NCI-H146 treated with DMSO at 0.1 percent for 48 hours (cell line): Measurements from ENCODE around the gene CPA5.
"Not testable (repeated sequence)": the region's sequence is repeated elsewhere in the genome, so short reads cannot be mapped to it uniquely, and the experiment has no call there.

Experiments used
- DNase-seq: peaks from one replicate; lab custom pipeline; 2025; ENCODE audit not compliant: unreplicated experiment; lab: John Stamatoyannopoulos, UW

The CPA5 gene, protein sequence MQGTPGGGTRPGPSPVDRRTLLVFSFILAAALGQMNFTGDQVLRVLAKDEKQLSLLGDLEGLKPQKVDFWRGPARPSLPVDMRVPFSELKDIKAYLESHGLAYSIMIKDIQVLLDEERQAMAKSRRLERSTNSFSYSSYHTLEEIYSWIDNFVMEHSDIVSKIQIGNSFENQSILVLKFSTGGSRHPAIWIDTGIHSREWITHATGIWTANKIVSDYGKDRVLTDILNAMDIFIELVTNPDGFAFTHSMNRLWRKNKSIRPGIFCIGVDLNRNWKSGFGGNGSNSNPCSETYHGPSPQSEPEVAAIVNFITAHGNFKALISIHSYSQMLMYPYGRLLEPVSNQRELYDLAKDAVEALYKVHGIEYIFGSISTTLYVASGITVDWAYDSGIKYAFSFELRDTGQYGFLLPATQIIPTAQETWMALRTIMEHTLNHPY

DNA sequence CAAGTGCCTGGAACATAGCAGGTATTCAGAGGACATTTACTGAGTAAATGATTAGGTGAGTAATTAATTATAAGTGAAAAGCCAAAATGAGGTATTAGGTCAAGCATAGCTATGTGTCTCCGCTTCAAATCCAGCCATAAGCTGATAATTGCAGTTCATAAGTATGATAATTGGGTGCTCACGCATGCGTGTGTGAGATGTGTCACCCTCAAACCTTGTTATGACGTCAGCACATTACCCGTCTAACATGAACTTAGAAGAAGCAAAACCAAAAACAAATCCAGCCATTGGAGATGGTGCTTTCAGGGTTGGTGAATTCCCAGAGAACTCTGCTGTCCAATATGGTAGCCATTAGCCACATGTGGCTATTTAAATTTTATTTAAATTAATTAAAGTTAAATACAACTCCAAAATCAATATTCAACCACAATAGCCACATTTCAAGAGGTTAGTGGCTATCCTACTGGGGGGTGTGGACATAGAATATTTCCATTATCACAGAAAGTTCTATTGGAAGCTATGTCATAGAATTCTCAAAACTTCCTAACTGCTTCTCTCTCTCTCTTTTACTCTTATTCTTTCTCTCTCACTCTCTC, at the start of gene CPA5:
Gene CPA5 (plus strand): TSS at position 546 of the 596 bp plus-strand sequence. CDS start 1,670 bp downstream, outside the sequence.
- DNase-seq: no peak

DNA sequence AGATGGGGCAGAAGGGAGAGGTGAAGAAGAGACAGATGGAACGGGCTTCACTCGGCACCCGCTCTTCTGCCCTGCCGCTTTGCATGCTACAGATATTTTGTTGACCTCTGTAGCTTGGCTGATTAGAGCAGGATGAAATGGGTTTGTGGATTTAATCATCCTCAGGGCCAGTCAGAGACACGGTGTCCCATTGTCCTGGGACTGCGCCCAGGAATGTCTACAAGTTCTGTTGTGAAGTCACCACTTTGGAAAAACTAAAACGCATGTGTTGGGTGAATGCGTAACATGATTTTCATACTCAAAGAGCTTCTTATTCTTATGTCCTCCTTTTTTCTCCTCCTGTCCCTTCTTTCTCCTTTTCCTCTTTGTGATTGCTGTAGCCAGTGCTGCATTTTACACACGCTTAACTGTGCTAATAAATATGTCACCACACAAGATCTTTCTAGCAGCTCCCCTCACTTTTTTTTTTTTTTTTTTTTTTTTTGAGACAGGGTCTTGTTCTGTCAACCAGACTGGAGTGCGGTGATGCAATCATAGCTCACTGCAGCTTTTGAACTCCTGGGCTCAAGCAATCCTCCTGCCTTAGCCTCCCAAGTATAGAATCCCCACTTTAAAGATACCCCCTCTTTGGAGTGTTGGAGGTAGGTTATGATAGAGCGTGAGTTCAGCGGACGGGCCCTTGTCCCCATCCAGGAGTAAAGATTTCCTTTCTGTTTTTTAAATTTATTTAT, 48.2 kb upstream of the CPA5 start:
- DNase-seq: no peak

DNA sequence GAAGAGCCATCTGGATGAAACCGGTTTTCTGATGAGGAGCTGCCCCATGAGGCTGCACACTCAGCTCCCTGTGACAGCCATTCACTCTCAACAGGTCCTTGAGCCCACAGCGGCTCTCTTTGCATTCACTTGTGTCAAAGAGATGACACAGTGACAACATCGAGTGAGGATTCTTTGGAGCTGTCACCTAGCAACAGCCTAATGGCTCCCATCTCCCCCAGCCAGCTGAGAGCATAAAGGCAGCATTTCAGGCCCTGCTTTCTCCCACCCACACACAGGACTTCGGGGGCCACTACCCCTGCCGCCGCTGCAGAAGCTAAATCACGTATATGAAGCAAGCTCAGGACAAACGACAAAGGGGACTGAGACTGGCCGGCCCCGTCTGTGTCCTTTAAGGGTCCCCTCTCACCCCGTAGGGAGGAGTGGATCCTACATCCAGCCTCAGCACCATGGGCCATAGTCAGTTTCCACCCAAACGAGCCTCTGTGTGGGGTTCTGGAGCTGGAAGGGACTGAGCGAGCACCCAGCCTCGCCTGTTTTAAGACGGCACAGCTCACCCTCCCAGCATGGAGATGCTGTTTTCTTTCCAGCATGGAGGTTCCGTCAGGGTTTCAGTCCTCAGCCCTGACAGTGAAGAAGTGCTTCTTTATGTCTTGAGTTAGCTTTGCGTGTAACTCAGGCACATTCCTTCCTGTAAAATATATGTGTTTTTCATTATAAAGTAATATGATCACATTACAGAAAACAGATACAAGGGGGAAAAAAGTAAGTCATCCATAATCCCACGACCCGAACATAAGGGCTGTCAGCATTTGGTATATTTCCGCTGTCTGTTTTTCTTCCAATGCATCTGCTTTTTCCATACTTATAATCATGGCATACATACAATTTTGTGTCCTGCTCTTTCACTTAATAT, 46.7 kb upstream of the CPA5 start:
- no peak for DNase-seq

- DNase-seq: no peak
Observed at GRCh38 chr7:130298544-130299326, 45.9 kb upstream of the CPA5 start.

DNA sequence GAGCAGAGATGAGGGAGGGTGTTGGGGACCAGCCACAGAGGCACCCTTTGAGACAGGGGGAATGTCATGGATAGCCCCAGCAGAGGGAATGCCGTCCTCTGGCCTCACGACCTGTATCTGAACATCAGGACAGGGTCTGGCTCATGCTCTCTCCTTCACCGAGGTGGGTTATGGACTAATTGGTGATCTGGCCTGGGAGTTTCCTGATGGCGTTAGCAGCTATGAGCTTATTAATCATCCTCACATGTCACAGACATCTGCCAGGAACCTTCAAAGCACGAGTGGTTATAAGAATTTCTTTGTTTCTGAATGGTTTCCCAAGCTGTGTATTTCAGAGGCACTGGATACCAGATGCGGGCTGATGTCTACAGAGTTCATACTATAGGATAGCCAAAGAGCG, 44.8 kb upstream of the CPA5 start:
- no peak for DNase-seq

- DNase-seq: no peak
Observed at GRCh38 chr7:130301501-130302020, 43.1 kb upstream of the CPA5 start.

- DNase-seq: no peak
Observed at GRCh38 chr7:130302649-130303048, 42.0 kb upstream of the CPA5 start.

GRCh38 chr7:130303127-130303526, 41.5 kb upstream of the CPA5 start:
- DNase-seq: peak; percentile 36

DNA sequence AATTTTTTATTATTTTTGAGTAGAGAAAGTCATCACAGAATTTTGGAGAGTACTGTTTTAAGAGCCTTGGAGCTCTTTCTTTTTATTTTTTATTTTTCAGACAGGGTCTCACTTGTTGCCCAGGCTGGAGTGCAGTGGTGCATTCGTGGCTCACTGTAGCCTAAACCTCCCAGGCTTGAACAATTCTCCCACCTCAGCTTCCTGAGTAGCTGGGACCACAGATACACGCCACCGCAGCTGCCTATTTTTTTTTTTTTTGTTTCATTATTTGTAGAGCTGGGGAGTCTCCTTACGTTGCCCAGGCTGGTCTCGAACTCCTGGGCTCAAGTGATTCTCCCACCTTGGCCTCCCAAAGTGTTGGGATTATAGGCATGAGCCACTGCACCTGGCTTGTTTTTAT, 41.1 kb upstream of the CPA5 start:
- DNase-seq: no peak

GRCh38 chr7:130303982-130304381, 40.6 kb upstream of the CPA5 start:
- no peak for DNase-seq

- DNase-seq: no peak
Observed at GRCh38 chr7:130304878-130305277, 39.7 kb upstream of the CPA5 start.

- DNase-seq: no peak
Observed at GRCh38 chr7:130305433-130306042, 39.1 kb upstream of the CPA5 start.

- no peak for DNase-seq
Observed at GRCh38 chr7:130309986-130310385, 34.6 kb upstream of the CPA5 start.

DNA sequence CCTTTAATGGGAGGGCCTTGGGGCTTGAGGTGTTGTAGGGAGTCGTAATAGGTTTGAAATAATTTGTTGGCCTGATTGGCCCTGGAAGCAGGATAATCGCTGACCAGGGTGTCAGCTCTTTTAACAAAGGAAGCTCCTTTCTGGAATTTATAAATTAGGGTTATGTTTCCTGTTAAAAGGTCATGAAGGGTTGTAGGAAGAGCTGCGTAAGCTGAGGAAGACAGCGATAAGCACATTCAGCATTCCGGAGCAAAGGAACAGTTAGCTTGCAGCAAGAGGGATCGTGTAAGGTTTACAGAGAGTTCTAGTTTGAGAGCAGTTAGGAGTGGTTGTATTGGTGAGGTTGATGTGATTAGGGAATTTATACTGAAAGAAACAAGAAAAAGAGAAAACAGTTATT, 30.3 kb upstream of the CPA5 start:
- no peak for DNase-seq

- no peak for DNase-seq
Observed at GRCh38 chr7:130319541-130319940, 25.1 kb upstream of the CPA5 start.

DNA sequence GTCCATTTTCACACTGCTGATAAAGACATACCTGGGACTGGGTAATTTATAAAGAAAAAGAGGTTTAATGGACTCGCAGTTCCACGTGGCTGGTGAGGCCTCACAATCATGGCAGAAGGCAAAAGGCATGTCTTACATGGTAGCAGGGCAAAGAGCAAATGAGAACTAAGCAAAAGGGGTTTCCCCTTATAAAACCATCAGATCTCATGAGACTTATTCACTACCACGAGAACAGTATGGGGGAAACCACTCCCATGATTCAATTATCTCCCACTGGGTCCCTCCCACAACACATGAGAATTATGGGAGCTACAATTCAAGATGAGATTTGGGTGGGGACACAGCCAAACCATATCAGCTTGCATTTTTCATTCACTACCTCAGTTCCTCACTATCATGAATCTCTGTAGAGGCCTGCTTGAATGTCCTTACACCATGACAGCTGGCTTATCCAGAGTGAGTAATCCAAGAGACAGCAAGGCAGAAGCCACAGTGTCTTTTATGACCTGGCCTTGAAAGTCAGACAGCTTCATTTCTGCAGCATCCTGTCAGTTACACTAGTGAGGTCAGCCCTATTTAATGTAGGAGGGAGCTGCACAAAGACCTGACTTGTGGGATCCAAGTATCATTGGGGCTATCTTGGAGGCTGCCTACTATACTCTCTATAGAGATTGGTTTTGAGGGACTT, 22.9 kb upstream of the CPA5 start:
- DNase-seq: not testable (repeated sequence)

DNA sequence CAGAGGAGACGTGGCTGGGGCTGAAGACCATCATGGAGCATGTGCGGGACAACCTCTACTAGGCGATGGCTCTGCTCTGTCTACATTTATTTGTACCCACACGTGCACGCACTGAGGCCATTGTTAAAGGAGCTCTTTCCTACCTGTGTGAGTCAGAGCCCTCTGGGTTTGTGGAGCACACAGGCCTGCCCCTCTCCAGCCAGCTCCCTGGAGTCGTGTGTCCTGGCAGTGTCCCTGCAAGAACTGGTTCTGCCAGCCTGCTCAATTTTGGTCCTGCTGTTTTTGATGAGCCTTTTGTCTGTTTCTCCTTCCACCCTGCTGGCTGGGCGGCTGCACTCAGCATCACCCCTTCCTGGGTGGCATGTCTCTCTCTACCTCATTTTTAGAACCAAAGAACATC, 22.0 kb upstream of the CPA5 start:
- DNase-seq: peak; percentile 34

DNA sequence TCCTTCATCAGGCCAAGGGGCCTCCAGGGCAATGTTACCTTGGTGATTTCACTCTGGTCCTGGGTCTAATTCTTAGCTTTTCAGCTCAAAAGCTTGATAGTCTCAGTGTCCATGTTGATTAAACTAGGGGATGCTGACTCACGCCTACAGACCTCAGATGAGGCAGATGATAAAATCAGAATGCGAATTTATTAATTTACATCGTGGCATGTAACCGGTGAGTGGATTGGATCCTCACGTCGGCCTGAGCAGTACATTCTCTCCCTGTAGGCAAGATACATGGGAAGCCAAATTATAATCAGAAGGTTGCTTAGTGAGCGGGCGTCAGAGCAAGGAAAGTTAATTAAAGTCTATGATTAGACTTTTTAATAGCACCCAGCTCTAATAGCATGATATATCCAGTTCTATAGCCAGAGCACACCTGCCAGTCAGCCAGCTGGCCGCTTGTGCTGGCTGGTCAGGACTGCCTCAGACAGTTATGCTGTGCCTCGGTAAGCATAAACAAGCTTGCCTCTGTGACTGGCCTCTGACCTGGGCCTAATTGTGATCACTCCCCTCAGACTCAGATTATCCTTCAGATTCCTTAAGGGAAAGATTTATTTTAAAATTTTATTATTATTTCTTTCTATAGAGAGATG, 20.2 kb upstream of the CPA5 start:
- peak; percentile 77 for DNase-seq
